GM12874 (cell line): ENCODE measurements around the gene FGF14.

Experiments
- CTCF ChIP-seq: IDR thresholded peaks from 2 replicates; pipeline ENCODE4 v1.5.1; 2011; ENCODE audit warnings: low read depth, mild to moderate bottlenecking, control low read depth, low read length, moderate library complexity; ENCODE audit not compliant: insufficient read depth

FGF14 gene

DNA sequence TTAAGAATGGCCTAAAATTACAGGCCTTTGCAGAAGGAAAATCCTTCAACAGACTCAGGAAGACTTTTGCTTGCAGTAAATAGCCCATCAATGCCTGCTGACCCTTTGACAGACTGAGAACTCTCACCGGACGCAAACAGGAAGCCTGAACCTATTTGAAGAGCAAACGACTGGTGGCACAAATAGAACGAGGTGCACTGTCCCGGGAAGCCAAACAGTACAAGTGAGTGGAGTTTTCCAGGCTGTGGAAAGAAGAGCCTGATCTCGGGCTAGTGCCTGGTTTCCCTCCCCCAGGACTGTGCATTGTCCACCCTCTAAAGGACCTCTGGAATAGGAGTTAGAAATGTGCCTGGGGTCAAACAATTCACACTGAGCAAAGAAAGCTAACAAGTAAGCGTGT lies 165.5 kb downstream of the FGF14 start:
- no peak for TF ChIP-seq CTCF

GRCh38 chr13:102235689-102236088 lies 166.2 kb downstream of the FGF14 start:
- no peak for TF ChIP-seq CTCF

DNA sequence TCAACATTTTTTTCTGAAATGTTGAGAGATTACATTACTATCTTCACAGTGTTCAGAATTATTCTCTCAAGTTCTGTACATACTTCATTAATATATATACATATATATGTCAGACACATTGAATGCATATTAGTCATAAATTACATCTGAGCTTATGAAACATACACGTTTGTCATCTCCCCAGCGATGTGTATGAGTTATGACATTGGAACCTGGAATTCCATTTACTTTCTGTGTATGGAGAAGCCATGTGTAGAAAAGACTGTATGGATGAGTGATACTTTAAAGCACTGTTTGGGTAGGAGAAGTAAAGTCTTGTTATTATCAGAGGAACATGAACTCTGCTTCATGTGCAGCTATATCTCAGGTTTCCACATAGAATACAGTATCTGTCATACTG lies 167.2 kb downstream of the FGF14 start:
- TF ChIP-seq CTCF = no peak

DNA sequence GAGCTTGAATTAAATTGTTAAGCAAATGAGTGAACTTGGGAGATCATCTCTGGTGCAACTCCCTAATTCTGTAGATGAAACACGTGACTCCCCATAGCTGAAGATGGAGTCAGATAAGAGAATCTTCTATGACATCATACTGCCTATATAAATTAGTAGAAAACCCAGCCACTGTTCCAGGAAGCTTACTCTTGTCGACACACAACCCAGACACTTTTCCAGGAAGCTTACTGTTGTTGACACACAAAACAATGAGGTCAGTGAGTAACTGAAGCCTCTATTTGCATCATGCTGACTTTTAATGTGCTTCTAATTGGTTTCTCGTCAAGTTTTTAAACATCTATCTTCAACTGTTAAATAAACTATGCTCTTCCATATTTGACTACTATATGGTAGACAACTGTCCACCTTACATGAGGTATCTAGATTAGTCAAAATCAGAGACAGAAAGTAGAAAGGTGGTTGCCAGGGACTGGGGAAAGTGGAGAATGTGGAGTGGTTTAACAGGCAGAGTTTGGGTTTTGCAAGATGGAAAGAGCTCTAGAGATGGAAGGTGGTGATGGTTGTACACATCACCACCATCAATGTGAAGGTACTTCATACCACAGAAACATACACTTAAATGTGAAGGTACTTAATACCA lies 168.2 kb downstream of the FGF14 start:
- no peak for TF ChIP-seq CTCF

DNA sequence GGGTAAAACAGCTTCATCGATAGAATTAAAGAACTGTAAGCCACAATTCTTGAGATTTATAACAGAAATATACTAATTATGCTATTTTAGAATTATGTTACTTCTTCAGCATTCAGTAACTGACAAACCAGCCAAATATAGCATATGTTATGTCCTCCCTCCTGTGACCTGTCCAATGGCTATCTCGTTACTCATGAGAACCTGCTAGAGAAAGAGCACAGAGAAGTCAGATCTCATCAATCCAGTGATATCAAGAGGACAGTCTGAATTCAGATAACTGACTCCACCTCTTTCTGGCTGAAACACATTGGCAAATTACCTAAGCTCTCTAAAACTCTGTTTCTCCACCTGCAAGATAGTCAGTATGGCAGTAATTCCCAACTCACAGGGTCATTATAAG lies 170.4 kb downstream of the FGF14 start:
- no peak for TF ChIP-seq CTCF

GRCh38 chr13:102227741-102228140 lies 174.1 kb downstream of the FGF14 start:
- no peak for TF ChIP-seq CTCF

DNA sequence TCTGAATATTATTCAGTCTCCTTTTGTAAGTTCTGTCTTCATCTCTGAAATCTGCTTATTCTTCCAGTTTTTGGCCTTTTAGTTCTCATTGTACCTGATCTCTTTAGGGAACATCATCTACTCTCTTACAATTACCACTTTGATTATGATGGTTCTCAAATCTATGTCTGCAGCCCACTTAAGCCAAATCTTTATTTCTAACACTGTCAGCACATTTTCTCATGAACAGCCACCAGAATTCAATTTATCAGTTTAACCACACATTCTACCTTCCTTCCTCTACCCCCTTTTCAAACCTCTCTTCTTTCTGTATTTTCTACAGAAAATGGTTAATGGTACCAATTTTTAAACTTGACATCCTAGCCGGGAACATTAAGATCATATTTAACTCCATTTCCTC lies 175.3 kb downstream of the FGF14 start:
- TF ChIP-seq CTCF = no peak
